Lower leg skin (tissue), 3 donors: ENCODE results near the gene ART4.

ENCODE experiments used
- CTCF ChIP-seq, 3 donors: fragments of 450-650 bp; IDR thresholded peaks; one replicate each; pipeline ENCODE4 v1.5.1; 2016; ENCODE audit warnings: antibody characterized with exemption in 3 of 3, mild to moderate bottlenecking in 3 of 3, moderate library complexity in 2 of 3
- POLR2A ChIP-seq, 2 donors: fragments of 450-650 bp; IDR thresholded peaks; one replicate each; pipeline ENCODE4 v1.6.1; 2016 to 2017; ENCODE audit warnings: antibody characterized with exemption in 2 of 2, mild to moderate bottlenecking in 1 of 2, moderate library complexity in 1 of 2

DNA sequence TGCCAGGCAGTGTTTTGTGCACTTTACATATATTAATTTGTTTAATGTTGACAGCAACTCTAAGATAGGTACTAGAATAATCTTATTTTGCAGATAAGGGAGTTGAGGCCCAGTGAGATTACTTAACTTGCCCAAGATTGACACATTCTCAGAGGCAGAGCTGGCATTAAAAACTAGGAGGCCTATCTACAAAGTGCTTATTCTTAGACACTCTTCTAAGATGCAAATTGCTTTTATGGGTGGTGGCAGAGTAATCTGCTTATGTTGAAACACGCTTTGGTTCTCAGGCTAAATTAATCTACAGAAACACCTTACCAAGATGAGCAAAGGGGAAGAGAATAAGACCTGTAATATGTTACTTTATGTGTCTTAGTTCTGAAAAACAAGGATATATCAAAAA is 35.2 kb upstream of the ART4 start:
- TF ChIP-seq CTCF (IDR thresholded peaks at IDR 0.05): no peak
- TF ChIP-seq POLR2A (IDR thresholded peaks at IDR 0.05): no peak
